ENCODE data around the gene ADGRB3.

Gene ADGRB3

DNA sequence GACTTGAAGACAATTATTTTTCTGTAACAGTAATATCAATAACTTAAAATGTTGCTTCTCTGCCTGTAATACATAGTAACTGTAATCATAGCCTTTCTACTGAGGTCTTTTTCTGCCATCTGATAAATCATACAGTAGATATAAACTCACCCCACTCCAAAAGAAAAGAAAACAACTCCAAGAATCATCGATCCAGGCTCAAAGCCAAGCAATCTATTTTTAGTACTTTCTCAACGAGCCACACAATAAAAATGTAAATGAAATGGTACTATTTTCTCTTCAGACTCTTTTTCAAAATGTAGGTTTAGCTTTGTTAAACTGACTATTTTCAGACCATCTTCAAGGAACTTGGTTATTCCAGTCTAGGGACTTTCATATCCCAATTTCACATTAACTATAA, 493.3 kb downstream of the ADGRB3 start:
- DNase-seq (ENCODE audit: low read depth): no peak

DNA sequence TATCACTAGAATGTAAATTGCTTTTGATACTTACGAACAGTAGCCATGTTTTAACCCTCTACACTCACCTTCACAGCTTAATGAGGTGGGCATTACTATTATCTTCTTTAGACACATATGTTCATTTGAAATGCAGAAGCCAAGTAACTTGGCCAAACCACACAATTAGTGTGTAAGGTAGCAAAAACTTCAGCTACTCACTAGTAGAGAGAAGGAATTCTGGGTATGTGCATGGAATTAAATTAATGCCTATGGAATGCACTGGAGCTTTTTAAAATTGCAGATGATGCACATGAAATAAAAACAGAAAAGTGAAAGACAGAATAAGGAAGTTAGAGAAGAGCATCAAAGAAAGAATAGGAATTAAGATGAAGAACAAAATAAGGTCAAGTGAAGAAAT, 494.0 kb downstream of the ADGRB3 start:
- DNase-seq (ENCODE audit: low read depth): no peak

DNA sequence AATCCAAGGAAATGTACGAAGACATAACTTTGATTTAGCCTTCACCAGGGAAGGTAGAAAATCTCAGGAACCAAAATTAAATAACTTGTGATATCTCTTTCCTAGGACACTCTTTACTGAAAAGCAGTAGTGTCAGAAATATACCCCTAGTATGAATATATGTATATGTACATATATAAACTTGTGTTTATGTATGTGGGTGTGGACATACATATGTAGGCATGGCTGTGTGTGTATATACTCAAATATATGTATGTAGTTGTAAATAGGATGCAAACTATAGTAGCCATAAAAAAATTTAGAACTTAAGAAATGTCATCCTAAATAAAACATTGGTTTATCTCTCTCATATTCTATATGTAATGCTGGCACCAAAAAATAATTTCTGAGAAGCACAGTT, 500.8 kb downstream of the ADGRB3 start:
- DNase-seq (ENCODE audit: low read depth): no peak

DNA sequence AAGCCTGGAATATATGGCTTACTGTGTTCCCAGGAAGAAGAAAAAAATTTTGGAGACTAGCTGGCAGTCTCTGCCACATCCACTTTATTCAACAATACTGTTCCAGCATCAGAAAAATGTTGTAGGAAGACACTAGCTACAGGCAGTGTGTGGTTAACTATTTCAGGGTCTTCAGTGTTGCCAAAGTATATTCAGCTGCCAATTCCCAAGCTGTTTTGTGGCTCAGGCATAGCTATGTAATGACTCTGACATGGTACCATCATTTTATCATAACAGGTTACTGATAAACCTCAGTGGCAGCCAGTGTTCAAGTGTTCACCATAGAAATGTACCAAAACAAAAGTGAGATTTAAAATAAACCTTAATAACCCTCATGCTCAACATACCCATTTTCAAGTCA, 503.1 kb downstream of the ADGRB3 start:
- DNase-seq (ENCODE audit: low read depth): no peak

DNA sequence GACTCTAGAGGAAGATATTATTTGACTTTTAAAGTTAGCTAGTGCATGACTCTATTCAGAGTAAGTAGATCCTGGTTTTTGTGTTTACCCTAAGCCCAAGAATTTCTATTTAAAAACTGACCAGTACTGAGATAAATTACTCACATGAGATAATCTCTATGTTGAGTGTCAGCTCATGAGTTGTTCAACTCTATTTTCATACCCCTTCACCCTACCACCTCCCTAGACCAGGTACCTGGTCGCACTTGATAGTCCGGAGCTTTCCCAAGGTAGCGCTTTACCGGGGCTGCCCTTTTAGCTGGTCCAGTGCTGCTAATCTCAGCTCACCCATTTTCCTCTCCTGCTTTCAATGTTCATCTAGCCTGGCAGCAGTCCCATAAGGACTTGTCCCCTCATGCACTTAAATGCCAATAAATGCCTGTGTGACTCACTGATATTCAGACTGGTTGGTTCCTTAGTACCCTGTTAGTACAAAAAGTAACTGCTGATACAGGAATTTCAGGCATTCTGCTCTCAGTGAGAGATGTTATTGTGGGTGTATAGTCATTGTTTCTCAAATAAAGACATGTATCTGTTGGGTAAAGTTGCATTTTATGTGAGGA, 503.9 kb downstream of the ADGRB3 start:
- no peak for DNase-seq (ENCODE audit: low read depth)

DNA sequence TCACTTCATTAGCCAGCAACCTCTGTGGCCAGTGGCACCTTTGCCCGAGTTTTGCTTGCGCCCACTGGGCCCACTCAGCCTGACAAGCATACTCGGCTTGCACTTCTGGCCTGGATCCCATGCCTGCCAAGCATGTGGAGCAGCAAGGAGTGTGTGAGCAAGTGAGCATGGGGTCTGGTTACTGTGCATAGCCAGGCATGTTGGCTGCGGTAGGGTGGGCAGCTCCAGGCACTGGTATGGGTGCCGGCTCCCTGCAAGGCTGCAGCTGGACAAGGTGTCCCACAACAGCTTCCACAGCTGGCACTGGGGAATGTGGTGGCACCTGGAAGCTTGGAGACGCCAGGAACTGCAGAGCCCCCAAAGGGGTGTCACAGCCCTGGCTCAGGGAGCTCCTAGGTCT, 510.0 kb downstream of the ADGRB3 start:
- no peak for DNase-seq (ENCODE audit: low read depth)

DNA sequence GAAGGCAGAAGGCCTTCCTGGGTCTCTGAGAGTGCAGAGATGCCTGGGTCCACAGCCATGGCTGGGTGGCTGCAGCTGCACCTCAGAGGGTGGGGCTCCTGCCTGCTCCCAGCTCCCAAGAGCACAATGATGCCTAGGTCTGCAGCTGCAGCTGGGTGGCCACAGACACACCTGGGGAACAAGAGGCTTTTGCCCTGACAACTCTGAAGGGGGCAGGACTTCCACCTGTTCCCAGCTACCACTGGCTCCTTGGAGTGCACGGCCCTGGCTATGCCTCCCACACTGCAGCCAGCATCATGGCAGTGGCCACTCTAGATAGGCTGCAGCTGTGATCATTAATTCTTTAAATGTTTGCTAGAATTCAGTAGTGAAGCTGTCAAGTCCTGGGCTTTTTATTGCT, 511.3 kb downstream of the ADGRB3 start:
- no peak for DNase-seq (ENCODE audit: low read depth)

DNA sequence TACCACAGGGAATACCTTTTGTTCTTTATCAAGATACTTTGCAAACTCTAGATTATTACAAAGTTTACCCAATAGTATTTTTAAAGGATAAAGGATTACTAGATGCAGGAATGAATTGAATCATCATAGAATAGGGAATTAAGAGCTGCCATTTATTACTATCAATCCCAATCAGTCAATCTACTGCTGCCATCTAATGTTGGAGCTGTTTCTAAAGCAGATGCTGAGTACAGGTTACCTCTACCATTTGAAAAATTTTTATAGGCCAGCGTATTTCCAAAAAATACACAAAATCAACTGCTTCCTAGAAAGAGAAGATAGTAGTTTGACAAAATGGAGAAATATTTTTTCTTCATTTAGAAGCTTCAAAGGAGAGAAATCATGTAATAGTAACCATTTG, 520.4 kb downstream of the ADGRB3 start:
- no peak for DNase-seq (ENCODE audit: low read depth)

DNA sequence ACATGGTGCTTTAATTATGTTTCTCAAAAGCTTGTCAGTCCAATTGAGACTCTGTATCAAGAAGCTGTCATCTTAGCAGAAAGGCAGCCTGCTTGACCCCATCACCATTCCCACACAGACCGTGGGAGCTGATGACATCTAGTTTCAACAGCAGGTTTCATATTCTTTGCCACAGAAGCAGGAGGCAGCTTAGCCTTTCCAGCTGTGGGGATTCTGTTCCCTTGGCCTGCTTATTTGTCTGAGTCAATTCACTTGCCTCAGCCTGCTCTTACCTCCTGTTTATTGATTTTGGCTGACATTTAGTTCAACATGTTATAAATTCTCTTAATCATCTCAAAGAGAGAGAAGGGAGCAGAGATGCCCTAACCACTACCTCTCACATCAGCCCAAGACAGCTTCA, 527.7 kb downstream of the ADGRB3 start:
- DNase-seq (ENCODE audit: low read depth): no peak

DNA sequence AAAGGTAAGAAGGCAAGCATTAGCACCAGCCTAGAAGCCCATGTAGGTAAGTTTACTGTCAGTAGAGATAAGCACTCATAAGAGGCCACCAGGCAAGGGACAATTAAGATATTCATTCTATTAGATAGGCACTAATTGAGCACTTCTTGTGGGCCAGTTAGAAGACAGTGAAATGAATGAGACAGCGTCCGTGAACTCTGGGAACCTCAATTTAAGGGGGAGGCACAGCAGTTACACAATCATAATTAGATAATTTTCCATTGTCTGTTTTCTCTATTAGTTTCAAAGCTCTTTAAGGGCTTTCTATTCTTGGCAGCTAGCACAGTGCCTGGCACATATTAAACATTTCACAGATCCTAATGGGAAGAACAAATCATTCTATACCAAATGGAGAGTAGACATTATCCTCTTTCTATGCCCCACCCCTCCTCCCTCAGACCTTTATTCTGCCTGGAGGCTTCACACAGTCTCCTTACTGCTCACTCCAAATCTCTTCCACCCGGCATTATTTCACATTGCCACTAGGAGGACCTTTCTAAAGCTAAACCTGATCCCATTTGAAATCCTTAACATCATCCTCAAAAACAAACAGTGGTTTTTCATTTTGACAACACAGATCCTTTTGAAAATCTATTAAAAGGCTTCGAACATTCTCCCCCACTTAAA, 529.6 kb downstream of the ADGRB3 start:
- DNase-seq (ENCODE audit: low read depth): no peak

DNA sequence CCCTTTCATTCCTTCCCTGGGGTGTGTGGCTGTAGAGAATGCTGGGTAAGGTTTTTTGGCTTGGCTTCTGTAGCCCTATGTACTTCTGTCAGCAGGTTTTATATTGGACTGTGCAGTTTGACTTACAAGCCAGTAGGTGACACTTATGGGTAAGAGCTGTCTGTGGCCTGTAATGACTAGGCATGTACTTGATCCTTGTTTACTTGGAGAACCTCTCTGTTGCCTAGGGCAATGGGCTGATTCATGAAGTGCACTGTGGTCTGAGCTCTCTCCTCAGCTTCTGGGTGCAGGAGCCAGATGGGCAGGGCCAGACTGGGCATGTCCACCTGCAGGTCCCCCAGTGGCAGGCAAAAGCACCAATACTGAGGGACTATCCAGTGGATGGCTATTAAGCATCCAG, 544.6 kb downstream of the ADGRB3 start:
- DNase-seq (ENCODE audit: low read depth): no peak

DNA sequence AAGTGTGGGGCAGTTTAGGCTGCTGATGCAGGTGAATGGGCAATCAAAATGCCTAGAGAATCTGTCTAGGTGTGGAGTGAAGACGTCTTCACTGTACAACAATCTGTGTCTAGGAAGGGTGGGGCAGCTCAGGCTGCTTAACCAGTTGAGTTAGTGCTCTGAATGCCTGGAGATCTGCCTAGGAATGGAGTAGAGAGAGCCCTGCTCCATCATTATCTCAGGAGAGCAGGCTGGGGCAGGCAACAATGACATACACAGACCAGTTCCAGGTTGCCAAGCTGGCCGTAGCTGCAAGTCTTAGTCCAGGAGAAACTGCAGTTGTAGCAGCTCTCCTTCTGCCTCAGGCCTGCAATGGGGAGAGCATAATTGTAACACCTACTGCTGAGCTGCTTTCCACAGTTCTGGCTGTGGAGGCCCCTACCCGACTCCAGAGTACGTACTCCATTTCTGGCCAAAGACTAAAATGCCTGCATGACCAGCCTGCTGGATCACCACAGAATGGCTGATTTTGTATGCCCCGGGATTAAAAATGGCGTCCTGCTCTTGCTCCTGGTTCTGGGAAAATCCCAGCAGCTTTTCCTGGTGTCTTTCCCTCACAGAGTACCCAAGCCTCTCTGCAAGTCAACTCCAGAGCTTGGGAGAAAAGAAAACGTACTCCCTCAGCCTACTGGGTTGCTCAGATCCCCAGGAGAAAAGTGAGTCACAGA, 545.4 kb downstream of the ADGRB3 start:
- no peak for DNase-seq (ENCODE audit: low read depth)

DNA sequence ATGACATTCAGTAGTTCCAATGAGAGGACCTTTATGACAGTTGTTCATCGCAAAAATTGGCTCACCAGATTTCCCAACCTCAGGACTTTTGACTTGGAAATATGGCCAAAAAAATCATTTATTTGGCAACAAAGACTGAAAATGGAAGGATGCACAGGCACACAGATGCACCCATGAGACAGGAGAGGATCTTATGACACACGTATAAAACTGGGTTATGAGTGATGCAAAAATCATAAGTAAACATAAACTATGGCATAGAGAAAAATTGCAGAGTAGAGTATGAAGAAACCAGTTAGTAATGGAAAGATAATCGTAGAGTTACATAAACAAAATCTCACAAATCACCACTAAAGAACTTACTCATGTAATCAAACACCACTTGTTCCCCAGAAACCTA, 546.9 kb downstream of the ADGRB3 start:
- no peak for DNase-seq (ENCODE audit: low read depth)

DNA sequence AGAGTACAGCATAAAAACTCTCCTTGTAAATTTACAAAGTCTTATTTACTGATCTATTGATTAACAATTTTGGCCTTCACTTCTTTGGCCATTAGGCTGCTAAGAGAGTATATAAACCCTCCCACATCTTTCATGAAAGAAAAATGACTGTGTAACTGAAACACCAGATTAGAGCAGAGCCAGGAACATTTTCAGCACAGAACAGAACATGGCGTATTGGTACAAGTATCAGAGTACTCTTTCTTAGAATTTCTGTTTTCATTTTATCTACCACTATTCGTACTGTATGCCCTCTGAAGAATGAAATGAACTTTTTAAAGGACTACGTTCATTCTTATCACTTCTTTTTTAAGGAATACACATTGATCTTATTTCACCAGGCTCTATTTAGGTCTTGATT, 550.2 kb downstream of the ADGRB3 start:
- no peak for DNase-seq (ENCODE audit: low read depth)

DNA sequence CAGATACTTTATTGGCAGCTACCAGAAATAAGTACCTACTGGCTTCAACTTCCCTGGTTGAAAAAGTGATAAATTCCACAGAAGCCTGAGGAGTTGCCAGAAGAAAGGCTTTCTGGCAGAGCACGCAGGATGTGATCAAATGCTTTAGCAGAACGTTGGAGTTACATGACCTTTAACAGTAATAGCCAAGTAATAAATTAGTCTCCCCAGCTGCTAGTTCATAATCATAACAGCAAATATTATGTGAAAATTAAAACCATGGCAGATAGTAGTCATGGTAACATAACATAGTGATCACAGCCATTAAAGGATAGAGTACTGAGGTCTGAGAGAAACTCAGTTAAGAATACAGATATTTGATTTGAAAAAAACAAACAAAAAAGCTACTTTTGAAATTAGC, 567.7 kb downstream of the ADGRB3 start:
- no peak for DNase-seq (ENCODE audit: low read depth)

DNA sequence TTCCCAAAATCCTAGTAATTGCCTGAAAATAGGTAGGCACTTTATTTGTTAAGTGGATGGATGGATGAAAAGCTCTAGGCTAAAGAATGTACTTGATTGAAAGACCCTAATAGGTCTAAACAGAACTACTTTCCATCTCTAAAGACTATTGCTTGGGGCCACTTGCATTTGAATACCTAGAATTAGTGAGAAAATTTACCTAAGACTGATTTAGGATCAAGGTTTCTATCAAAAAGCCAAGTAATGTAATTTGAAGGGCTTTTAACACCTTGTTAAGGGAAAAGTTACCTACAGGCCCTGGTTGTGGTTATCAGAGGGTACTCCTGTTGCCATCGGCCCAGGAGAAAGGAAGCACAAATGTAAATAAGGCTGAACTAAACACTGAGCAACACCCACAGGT, 581.0 kb downstream of the ADGRB3 start:
- DNase-seq (ENCODE audit: low read depth): no peak

DNA sequence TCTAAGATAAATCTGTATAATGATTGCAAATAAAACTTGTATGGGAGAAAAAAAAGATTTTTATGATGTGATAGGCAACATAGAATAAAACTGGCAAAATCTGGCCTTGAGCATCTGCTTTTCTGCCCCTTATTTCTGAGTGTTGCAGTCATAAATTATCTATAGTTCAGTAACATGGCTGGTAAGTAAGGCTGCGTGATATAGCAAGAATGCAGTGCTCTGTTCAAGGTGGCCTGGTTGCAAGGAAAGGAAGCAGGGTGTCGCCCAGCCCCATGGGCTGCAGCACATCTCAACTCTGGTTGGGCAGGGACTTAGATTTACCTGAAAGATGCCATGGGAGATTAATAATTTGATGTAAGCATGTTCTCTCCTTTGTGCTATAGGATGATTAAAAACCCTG, 582.3 kb downstream of the ADGRB3 start:
- no peak for DNase-seq (ENCODE audit: low read depth)

DNA sequence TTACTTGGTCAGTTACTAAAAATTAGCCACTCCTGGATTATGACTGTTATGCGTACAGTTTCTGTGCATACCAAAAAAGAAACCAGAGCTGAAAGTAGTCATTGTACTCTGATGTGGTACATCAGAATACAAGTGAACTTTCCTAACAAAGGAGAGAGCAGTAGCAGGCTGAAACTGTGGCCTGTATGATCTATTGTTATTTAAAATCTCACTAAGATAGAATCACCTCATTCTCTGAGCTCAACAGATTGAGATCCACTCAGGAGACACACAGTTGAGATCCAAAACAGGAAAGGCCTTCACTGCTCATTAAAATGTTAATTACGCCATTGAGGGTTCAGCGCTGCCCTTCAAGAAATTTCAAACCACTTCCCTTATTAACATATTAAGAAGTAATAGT, 585.3 kb downstream of the ADGRB3 start:
- DNase-seq (ENCODE audit: low read depth): no peak

DNA sequence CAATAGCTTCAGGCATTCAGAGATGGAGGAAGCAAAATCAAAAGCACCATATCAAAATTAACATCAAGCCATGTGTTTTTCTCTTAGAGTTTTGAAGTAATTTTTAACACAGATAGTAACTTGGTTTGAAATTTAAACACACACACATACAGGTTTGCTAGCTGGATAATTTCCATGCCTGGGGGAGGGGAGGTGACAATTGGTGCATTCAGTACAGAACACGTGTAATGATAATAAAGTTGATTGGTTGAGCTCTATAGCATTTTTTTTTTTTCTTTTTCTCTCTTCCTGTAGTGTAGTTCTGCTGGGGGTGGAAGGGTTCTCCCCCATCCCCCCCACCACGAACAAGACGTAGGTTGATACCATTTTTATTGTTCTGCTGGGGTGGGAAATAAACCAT, 596.9 kb downstream of the ADGRB3 start:
- no peak for DNase-seq (ENCODE audit: low read depth)

DNA sequence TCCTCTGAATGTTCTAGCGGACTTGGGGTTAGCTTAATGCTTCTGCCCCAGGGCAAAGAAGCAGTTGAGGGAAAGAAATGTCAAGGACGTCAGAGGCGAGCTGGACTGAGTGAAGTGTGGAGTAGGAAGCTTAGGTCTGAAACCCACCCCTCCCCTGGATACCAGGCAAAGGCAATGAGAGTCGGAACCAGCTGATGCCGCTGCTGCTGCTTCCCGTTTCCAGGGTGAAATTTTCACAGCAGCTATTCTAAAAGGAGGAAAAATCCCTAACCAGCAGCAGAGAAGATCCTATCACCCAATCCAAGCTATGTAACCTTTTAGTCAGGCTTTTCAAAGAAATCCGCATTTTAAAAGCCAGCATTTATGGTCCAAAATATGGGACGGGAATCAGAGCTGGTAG, 597.4 kb downstream of the ADGRB3 start:
- no peak for DNase-seq (ENCODE audit: low read depth)

DNA sequence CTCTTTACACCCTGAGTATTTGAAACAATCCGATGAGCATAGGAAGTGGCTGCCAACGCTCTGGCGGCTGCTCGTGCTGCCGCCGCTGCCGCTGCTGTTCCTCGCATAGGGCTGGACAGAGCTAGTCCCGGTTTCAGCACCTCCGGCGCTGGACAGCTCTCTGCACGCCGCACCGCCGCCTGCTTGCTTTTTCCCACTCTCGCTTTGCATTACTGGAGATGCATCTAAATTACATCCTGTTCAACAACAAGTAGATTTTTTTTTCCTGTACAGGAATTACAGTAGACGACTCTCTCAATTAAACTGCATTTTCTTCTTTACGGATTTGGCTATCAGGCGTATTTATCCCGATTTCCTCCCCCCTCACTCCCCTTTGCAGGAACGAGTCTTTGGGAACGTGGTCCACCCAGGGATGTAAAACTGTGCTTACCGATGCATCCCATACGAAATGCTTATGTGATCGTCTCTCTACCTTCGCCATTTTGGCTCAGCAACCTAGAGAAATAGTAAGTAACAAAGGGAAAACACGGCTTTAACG, 597.9 kb downstream of the ADGRB3 start:
- DNase-seq (ENCODE audit: low read depth): peak; percentile 19

DNA sequence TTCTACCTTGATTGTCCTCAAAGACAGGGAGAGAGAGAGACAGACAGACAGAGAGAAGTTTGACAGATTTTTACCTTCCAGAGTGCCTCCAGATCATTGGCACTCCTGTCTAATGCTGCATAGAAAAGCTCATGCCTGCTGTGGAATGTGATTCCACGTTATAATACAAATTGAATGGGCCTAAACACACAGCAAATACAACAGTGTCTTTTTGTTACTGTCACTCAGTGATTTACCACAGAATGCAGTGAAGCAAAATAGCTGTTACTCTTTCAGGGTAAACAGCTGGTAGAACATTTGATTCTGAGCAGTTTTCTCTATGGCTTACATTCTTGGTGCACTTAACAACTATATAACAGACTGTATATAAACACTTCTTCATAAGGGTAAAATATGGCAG, 603.0 kb downstream of the ADGRB3 start:
- DNase-seq (ENCODE audit: low read depth): no peak

DNA sequence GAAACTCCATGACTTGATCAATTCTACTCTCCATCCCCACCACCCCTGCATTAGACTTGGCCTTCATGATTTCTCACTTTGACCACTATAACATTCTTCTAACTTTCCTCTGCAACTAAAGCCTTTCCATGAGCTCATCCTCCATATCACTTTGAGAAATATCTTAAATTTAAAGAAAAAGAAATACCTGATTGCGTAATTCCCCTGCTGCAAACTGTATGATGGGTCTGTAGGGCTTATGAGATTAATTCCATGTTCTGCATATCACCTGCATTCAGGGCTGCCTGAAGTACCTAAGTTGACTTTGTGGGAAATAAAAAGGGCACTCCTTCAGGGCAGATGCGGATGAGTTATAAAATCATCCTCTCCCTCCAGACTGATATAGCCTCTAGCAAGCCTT, 611.9 kb downstream of the ADGRB3 start:
- no peak for DNase-seq (ENCODE audit: low read depth)

DNA sequence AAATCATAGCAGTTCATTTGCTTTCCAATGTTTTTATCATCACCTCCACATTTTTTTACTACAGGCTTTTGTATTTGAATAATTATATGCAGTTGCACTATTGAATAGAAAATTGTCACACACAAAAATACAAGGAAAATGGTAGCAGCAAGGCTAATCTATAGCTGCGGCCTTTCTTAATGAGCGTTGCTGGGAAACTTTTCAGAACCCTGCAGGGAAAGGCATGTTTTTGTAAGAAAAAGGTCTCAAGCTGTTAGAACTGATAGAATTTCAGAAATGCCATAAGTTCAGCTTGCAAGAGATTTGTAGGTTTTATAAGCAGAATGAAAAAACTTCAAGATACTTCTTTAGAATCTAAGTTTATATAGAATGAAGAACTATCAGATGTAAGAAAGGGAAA, 625.9 kb downstream of the ADGRB3 start:
- no peak for DNase-seq (ENCODE audit: low read depth)
